ENCODE measurements around the gene HRH1.

HRH1 gene

GRCh38 chr3:11228041-11228440 is 73.7 kb downstream of the HRH1 start:
- no peak for TF ChIP-seq CTCF (conservative IDR thresholded peaks at IDR 0.05; ENCODE audit: low read depth, low read length)
- Histone ChIP-seq H3K4me2 (no peak overlapping the region), H3K4me3 (IDR thresholded peaks at IDR 0.05; ENCODE audit: insufficient read depth, low read depth, low read length) (no peak overlapping the region), H3K79me2 (ENCODE audit: insufficient read depth, low read depth) (no peaks in the 10 kb centered on the region), H3K9ac (no peak overlapping the region), H3K27ac (no peak overlapping the region), H4K20me1 (ENCODE audit: insufficient read depth) (no peaks in the 10 kb centered on the region), H3K36me3 (ENCODE audit: insufficient read depth) (no peaks in the 10 kb centered on the region), H3K4me1 (ENCODE audit: low read depth, poor library complexity, severe bottlenecking) (no peaks in the 10 kb centered on the region), H2AFZ (ENCODE audit: low read depth) (no peak overlapping the region), H3K27me3 (ENCODE audit: insufficient read depth, low read depth) (no peaks in the 10 kb centered on the region)

- TF ChIP-seq CTCF (conservative IDR thresholded peaks at IDR 0.05; ENCODE audit: low read depth, low read length) = no peak
- H3K27ac ChIP-seq = no peak overlapping the region
- no peak overlapping the region for H3K4me3 ChIP-seq (IDR thresholded peaks at IDR 0.05; ENCODE audit: insufficient read depth, low read depth, low read length)
- no peak overlapping the region for H3K4me2 ChIP-seq
- H3K9ac ChIP-seq = no peak overlapping the region
- H3K4me1 ChIP-seq (ENCODE audit: low read depth, poor library complexity, severe bottlenecking) = no peaks in the 10 kb centered on the region
- H3K36me3 ChIP-seq (ENCODE audit: insufficient read depth) = no peaks in the 10 kb centered on the region
- H4K20me1 ChIP-seq (ENCODE audit: insufficient read depth) = no peaks in the 10 kb centered on the region
- no peaks in the 10 kb centered on the region for H3K27me3 ChIP-seq (ENCODE audit: insufficient read depth, low read depth)
- no peaks in the 10 kb centered on the region for H3K79me2 ChIP-seq (ENCODE audit: insufficient read depth, low read depth)
- no peak overlapping the region for H2AFZ ChIP-seq (ENCODE audit: low read depth)
These were observed 75.8 kb downstream of the HRH1 start for GRCh38 chr3:11230125-11230524.

- no peak overlapping the region for H3K4me3 ChIP-seq (IDR thresholded peaks at IDR 0.05; ENCODE audit: insufficient read depth, low read depth, low read length)
- H2AFZ ChIP-seq (ENCODE audit: low read depth) = no peak overlapping the region
- no peaks in the 10 kb centered on the region for H3K36me3 ChIP-seq (ENCODE audit: insufficient read depth)
- no peak for TF ChIP-seq CTCF (conservative IDR thresholded peaks at IDR 0.05; ENCODE audit: low read depth, low read length)
- H3K79me2 ChIP-seq (ENCODE audit: insufficient read depth, low read depth) = no peaks in the 10 kb centered on the region
- H4K20me1 ChIP-seq (ENCODE audit: insufficient read depth) = no peaks in the 10 kb centered on the region
- no peaks in the 10 kb centered on the region for H3K4me1 ChIP-seq (ENCODE audit: low read depth, poor library complexity, severe bottlenecking)
- no peak overlapping the region for H3K4me2 ChIP-seq
- no peaks in the 10 kb centered on the region for H3K27me3 ChIP-seq (ENCODE audit: insufficient read depth, low read depth)
- H3K27ac ChIP-seq = no peak overlapping the region
- no peak overlapping the region for H3K9ac ChIP-seq
These were observed 76.5 kb downstream of the HRH1 start for GRCh38 chr3:11230832-11231231.

GRCh38 chr3:11235385-11235784 is 81.1 kb downstream of the HRH1 start:
- no peaks in the 10 kb centered on the region for H3K79me2 ChIP-seq (ENCODE audit: insufficient read depth, low read depth)
- no peaks in the 10 kb centered on the region for H3K4me1 ChIP-seq (ENCODE audit: low read depth, poor library complexity, severe bottlenecking)
- H3K4me2 ChIP-seq = no peak overlapping the region
- H2AFZ ChIP-seq (ENCODE audit: low read depth) = no peak overlapping the region
- H3K36me3 ChIP-seq (ENCODE audit: insufficient read depth) = no peaks in the 10 kb centered on the region
- no peak overlapping the region for H3K9ac ChIP-seq
- H3K27ac ChIP-seq = no peak overlapping the region
- TF ChIP-seq CTCF (conservative IDR thresholded peaks at IDR 0.05; ENCODE audit: low read depth, low read length) = no peak
- H3K27me3 ChIP-seq (ENCODE audit: insufficient read depth, low read depth) = no peaks in the 10 kb centered on the region
- no peak overlapping the region for H3K4me3 ChIP-seq (IDR thresholded peaks at IDR 0.05; ENCODE audit: insufficient read depth, low read depth, low read length)
- H4K20me1 ChIP-seq (ENCODE audit: insufficient read depth) = no peaks in the 10 kb centered on the region
